M059J (cell line): ENCODE results near the gene DDX41. TPM values are rescaled to one million over a fixed set of nuclear protein-coding genes. Genes with fewer than 3 reads are reported as not detected.

Experiments
- DNase-seq: peaks from one replicate; pipeline ENCODE4 v3.0.0-alpha.2; 2012; ENCODE audit warnings: low read depth
- total RNA-seq: library from RNA; depleted of rRNA; stranded (reverse); fragments of >200 nt; shearing (Covaris generic); gene quantifications from 2 replicates; pipeline ENCODE4 v1.2.3, GENCODE V29; 2014; rRNA removed

DDX41 gene
- total RNA-seq, 1 experiment from 2014 or later, result 103 TPM

DNA sequence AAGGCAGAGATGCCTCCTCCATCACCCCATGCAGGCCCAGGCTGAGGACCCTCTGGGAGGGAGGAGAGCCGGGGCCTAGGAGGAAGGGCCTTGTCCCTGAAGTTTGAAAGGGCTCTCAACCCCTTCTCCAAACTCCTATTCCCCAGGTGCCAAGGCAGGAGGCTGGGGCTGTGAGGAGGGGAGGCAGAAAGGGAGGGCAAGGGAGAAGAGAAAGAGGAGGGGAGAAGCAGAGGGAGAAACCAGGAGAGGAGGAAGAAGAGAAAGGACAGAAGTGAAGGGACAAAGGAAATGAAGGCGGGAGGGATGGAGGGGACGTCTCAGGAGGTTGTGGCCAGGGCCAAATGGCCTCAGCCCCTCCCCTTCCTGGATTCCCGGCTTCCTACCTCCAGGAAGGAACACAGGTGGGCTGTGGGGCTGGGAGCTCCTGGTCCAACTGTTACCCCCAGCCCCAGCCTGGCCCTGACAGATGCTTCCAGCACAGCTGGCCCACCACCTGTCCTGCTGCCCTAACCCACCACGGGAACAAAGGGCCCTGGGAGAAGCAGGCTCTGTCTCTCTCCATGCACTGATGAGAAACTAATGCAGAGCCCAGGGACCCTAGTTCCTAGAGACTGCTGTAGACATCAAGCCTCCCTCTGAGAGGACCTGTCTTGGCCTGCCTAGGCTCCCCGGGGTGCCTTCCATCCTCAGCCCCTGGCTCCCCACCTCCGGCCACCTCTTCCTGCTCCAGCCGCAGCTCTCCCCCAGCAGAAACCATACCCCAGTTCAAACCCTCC is 46.8 kb downstream of the DDX41 start:
- no peak for DNase-seq

DNA sequence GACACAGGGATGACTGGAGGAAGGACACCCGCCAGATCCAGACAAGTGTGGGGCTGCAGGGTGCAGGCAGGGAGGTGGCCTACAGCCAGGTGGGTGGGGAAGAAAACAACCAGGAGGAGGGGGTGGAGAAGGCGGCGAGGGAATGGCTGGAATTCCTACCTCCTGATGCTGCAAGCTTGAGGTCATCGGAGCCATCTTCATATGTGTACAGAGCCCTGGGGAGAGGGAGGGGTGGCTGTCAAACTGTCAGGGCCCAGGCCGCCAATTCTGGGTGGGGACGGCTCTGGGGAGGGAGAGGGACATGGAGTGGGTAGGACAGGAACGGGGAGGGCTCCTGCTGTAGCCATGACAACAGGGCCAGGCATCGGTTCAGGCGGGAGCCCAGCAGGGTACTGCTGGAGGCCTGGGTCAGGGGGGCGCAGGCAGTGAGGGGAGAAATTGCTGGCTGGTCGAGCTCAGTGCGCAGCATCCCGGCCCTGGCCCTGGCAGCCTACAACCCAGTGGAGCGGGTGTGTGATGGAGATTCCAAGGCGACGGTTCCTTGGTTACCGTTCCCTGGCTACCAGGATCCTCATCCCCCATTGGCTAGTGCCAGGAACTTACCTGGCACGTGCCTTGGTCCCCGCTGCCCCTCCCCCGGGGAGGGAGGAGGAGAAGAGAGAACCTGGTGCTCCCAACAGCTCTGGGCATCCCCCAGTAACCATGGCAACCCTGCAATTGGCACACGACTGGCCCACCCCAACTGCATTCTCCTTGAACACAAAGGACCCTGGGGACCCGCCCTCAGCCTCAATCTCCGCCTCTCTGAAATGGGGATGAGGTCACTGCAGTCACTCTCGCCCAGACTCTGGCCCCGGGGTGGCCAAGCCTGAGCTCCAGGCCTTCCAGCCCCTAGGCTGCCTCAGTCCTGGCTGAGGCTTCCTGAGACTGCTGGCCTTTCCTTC is 47.8 kb downstream of the DDX41 start:
- DNase-seq, result peak; percentile 31

DNA sequence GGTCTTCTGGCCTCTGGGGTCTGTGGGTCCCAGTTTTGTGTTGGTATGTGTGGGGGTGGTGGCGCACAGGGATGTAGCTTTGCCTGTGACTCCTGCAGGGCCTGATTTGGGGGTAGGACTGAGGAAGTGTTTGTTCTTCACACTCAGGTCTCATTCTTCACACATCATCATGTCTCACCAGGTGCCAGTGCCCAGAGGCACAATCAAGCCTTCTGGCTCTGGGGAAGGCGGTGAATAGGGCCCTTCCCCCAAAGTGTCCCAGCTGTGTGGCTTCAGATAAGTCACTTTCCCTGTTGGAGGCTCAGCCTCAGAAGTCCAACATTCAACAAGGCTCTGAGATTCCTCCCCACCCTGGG is 48.5 kb downstream of the DDX41 start:
- peak; percentile 17 for DNase-seq

DNA sequence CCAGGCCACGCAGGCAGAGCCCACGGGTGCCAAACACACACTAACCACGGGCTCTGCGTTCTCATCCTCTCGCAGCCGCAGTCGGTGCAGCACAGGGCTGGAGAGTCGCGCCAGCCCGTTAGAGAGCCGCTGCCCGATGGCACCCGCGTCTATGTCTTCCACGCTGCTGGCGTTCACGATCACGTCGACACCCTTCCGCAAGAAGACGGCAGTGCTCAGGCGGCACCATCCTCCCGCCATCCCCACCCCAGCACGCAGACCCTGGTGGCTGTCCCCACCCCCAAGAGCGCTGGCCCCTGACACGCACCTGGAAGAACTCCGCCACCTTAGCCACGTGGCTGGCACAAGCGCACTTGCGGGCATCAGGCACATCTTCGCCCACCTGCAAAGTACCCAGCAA is 49.3 kb downstream of the DDX41 start:
- DNase-seq, result no peak

DNA sequence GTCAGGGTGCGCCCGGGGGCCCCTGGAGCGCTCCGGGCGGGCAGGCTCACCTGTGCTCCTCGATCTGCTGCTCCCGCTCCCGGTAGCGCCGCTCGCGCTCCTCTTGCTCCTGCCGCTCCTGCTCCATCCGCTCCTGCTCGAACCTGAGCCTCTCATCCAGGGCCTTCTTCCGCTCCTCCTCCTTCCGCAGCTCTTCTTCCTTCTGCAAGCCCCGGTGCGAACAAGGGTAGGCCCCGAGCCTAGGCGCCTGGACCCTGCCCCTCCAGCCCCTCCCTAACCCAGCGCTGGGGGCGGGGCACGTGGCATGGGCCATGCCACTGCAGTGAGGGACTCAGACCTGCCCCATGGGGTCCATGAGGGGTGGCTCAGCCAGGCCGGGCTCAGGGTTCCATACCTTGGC is 49.9 kb downstream of the DDX41 start:
- no peak for DNase-seq

DNA sequence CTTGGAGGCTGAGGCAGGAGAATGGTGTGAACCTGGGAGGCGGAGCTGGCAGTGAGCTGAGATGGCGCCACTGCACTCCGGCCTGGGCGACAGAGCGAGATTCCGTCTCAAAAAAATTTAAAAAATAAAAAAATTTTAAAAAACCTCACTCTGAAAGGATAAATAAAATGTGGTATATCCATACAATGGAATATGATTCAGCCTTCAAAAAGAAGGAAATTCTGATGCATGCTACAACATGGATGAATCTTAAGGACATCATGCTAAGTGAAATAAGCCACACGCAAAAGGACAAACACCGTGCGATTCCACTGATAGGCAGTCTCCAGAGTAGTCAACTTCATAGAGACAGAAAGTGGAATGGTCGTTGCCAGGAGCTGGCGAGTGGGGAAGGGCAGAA is 51.7 kb downstream of the DDX41 start:
- no peak for DNase-seq

DNA sequence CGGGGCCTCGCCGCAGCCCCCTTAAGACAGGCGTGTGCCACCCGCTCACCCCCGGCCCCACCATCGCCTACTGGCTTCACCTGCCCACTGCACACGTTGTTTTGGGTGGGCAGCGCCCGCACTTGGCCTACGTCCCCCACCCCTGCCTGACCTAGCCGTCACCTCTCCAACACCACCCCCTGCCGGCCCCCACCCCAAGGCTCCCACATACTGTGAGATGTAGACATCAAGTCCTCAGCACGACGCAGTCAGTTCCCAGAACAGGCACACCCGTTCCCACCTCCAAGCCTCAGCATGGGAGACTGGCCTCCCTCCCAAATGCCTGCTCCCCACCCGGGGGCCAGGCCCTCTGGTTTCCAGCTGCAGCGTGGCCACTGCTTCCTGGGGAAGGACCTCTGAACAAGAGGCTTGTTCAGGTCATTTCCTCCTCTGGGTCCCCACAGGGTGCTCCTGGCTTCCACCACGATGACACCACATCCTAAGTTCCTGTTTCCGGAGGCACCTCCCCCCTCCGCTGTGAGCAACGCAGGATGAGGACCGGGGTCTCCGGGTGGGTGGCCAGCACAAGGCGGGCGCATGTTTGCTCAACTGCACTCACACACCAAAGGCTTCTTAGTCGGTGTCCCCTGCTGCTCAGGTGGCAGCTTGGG is 54.6 kb downstream of the DDX41 start:
- DNase-seq, result no peak

Other genes starting within 250 kb of the DDX41 start
- 8.2 and 17.0 TPM in 2 replicates for gene RAB24, start 213.2 kb downstream of the DDX41 start, total RNA-seq
- gene PRELID1, start 213.2 kb downstream of the DDX41 start, total RNA-seq, result 238 and 249 TPM in 2 replicates
- gene MXD3, start 205.1 kb downstream of the DDX41 start, total RNA-seq, result 29.7 and 36.1 TPM in 2 replicates
- gene LMAN2, start 165.3 kb downstream of the DDX41 start, total RNA-seq, result 443 and 538 TPM in 2 replicates
- 9.8 and 11.5 TPM in 2 replicates for gene RGS14, start 159.0 kb downstream of the DDX41 start, total RNA-seq
- gene SLC34A1, start 132.5 kb downstream of the DDX41 start, total RNA-seq, result 0.02 TPM in 1 of 2 replicates, not detected in the other
- not detected in 2 replicates for gene PFN3, start 116.3 kb downstream of the DDX41 start, total RNA-seq
- 1.7 and 2.4 TPM in 2 replicates for gene F12, start 107.4 kb downstream of the DDX41 start, total RNA-seq
- 20.2 and 37.3 TPM in 2 replicates for gene GRK6, start 90.3 kb downstream of the DDX41 start, total RNA-seq
- 24.8 and 44.4 TPM in 2 replicates for gene PRR7, start 70.1 kb downstream of the DDX41 start, total RNA-seq
- 73.0 and 121 TPM in 2 replicates for gene DBN1, start 43.3 kb downstream of the DDX41 start, total RNA-seq
- gene PDLIM7, start 19.4 kb downstream of the DDX41 start, total RNA-seq, result 172 and 230 TPM in 2 replicates
- gene DOK3, start 7.1 kb downstream of the DDX41 start, total RNA-seq, result 2.2 and 6.7 TPM in 2 replicates
- 5.9 and 10.6 TPM in 2 replicates for gene FAM193B, start 37.6 kb upstream of the DDX41 start, total RNA-seq
- 179 and 205 TPM in 2 replicates for gene TMED9, start 75.2 kb upstream of the DDX41 start, total RNA-seq
- gene B4GALT7, start 83.2 kb upstream of the DDX41 start, total RNA-seq, result 37.1 and 43.0 TPM in 2 replicates